DMS79 (cell line): ENCODE data around the gene GSDME.

Source experiments
- DNase-seq: peaks from one replicate; lab custom pipeline; 2025; lab: John Stamatoyannopoulos, UW

Gene GSDME

DNA sequence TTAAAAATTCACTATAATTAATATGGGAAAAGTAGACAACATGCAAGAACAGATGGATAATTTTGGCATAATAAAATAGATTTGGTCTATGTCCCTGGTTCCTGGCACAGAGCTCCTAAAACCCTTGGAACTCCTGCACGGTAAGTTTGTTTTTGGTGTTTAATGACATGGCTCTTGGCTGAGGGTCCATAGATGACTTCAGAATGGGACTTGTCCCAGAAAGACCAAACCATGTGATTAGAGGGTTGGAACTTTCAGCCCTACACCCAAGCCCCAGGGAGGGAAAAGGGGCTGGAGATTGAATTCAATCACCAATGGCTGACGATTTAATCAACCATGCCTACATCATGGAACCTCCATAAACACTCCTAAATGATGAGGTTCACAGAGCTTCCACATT, 12.6 kb upstream of the GSDME start:
- DNase-seq = no peak

DNA sequence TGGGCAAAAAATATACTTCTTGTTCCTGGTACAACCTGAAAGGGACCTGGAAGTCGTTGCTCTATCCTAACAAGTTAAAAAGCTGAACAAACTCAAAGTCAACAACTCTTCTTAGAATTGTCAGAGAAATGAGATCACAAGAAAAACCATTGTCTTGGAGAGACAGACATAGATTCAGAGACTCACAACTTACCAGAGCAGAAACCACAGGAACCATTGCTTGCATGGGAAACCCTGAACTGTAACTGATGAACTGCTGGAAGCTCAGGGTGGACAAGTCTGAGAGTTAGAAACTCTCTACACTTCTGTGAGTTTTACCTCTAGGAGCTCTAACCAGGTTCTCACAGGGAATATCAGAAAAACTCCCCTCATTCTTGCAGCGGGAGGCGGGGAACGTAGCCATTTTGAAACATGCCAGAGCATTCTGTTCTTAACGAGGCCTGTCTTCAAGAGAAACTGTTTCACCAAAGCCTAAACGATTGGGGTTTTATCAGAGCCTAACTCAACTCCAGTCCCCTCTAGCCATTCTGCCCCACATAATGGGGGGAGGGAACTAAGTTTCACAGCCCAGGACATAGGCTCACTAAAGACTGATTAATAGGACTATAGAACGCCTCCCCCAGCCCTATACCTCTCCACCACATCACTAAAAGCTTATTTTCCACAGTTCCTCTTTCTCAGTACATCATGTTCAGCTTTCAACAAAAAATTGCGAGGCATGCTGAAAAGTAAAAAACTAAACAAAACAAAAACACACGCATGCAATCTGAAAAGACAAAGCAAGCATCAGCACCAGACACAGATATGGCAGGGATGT, 12.0 kb upstream of the GSDME start:
- no peak for DNase-seq

GRCh38 chr7:24767878-24768569, 10.8 kb upstream of the GSDME start:
- DNase-seq = no peak

GRCh38 chr7:24764972-24765744, 7.9 kb upstream of the GSDME start:
- no peak for DNase-seq

- DNase-seq = no peak
Measured at GRCh38 chr7:24764011-24764410, 6.7 kb upstream of the GSDME start.

DNA sequence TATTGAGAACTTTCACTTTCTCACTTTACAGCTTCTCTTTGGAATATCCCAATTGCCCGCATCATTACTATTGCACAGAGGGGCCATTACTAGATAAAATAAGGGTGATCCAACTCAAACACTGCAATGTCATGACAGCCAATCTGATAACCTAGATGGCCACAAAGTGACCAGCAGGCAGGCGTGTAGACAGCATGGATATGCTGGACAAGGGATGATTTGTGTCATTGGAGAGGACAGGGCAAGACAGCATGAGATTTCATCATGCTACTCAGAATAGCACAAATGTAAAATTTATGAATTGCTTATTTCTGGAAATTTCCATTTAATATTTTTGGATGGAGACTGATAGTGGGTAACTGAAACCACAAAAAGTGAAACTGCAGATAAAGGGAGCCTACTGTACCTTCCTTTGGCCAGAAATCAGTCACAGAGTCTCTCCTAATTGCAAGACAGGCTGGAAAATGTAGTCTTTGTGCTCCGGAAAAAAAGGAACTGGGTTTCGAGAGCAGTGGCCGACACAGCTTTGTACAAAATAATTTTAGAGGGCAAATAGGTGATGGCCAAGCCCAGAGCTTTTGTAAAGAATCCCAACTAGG, 6.1 kb upstream of the GSDME start:
- DNase-seq = no peak

GRCh38 chr7:24762771-24763170, 5.5 kb upstream of the GSDME start:
- no peak for DNase-seq

- no peak for DNase-seq
Measured at GRCh38 chr7:24760968-24761367, 3.7 kb upstream of the GSDME start.

- no peak for DNase-seq
Measured at GRCh38 chr7:24756545-24757352, 515 bp downstream of the GSDME start.

DNA sequence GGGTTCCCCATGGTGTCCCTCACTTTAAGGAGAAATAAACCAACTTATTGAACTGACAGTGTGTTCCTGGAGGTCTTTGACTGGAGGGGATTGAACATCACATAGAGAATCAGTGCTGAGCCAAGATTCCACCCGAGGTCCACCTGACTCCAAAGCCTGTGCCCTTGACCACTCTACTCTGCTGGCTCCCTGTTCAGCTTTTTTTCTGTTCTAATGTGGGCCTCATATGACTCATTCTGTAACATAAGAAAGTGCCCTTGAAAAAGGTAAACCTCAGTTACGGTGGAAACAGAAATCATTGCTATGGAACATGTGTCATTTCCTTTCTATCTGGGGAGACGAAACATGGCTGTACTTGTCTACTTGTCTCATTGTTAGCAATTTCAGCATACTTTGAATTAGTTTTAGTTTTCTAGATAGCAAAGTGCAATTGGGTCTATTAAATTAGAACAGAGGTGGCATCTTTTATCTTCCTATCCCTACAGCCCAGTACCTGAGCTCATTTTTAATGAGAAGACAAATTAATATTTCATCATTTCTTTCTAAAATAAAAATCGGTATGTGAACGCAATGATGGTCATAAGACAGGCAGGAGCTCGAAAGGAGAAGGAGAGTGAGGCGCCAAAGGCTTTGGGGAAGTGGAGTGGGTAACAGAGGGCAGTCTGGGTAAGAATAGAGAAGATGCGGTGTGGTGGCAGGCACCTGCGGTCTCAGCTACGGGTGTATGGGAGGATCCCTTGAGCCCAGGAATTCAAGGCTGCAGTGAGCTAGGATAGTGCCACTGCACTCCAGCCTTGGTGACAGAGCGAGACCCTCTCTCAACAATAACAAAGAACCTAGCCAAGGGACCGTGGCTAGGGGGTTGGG, 1.5 kb downstream of the GSDME start:
- no peak for DNase-seq

GRCh38 chr7:24754906-24755506, 2.3 kb downstream of the GSDME start:
- no peak for DNase-seq

DNA sequence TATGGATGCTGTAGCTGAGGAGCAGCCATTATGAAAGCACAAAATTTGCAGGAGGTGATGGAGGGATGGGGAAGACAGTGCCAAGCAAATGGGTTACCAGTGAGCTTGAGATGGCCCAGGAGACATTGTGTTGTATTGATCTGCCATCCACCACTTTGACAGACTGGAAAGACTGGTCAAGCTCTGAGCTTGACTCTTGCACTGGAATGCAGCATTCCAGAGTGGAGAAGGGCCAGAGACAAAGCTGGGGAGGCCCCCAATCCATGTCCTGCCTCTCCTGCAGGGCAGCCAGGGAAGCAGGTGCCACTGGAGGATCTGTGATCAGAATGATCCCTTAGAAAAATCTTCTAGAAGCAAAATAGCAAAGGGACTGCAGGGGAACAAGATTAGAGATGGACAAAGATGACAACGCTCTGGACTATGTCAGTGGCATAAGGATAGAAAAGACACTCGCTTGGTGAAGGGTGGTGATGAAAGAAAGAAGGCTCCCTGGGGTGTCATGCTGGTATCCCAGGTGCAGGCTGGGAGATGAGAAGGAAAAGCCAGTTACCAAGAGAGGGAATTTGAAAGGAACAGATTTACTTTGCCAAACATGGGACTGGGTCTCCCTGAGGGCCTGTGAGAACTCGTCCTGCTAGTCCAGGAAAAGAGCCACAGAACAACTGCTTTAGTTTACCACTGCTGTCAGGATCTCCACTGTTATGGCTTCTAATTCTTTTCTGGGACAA, 5.0 kb downstream of the GSDME start:
- no peak for DNase-seq

GRCh38 chr7:24751484-24751883, 5.8 kb downstream of the GSDME start:
- no peak for DNase-seq

DNA sequence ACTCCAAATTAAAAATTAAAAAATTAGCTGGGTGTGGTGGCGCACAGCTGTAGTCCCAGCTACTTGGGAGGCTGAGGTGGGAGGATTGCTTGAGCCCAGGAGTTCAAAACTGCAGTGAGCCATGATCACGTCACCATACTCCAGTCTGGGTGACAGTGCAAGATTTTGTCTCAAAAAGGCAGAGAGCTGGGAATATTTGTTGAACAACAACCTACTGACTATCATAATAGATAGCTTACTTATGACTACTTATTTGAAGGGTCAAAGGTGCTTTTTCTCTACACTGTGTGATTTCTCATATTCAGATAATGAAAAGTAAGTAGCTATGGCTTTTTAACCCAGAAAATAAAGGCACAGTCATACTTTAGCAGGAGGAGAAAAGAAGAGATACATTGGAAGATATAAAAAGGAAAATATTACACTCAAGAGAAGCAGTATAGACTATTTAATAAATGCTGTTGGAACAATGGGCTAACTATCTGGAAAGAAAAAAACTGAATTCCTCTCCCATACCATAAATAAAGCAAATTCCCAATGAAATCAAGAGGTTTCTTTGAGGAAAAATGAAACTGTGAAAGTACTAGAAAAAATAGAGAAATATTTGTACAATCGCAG, 6.7 kb downstream of the GSDME start:
- DNase-seq = no peak

- DNase-seq = no peak
Measured at GRCh38 chr7:24748521-24748920, 8.7 kb downstream of the GSDME start.

DNA sequence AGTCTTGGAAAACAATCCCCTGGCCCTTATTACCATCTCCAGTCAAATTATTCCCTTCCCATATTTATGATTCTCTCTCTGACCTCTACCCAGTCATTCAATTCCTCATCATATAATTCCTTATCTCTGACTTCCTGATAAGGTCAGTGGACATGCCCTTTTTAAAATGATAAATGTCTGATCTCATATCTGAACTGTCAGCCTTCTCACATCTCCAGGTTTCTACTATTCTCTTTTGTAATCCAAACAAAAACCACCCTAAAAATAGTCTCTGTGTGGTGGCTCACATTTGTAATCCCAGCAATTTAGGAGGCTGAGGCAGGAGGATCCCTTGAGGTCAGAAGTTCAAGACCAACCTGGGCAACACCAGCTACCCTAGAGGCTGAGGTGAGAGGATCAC, 11.9 kb downstream of the GSDME start:
- DNase-seq = no peak

DNA sequence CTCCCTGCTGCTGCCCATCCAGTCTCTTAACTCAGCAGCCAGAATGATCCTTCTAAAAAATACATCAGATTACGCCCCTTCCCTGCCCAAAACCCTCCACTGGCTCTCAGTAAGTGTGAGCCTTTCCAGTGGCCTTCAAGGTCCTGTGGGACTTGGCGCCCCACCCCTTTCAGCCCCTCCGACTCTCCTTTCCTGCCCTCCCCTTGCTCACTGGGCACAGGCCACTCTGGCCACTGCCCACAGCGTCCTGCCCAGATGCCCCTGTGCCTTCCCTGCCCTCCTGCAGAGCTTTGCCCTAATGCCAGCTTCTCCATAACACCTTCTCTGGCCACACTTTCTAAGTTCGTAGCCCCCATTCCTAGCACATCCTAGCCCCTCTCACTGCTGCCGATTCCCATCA, 13.8 kb downstream of the GSDME start:
- no peak for DNase-seq

DNA sequence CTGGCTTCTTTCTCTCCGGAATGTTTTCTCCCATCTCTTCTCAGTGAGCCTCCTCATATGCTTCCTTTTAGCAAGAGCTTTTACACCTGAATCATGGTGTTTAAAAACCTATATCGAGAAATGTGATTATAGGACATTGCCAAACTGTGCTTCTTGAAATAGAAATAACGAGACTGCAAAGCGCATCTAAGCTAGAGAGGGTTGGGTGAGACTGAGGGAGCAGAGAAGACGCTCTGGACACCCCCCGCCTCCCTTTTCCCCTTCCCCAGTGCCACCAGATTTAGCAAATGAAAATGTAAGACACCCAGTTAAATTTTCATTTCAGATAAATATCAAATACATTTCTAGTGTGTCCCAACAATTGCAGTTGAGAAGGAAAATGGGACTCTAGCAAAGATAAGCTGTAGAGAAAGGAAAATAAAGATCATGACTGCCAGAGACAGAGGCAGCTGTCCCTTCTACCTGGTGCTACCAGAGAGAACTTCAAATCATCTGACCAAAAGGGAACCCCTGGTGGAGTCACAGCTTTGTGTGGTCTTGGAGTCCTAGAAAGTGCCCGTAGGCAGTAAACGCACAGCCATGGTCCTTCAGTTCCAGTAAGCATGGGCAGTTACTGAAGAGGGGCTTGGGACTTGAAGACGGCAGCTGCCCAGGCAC, 14.6 kb downstream of the GSDME start:
- no peak for DNase-seq
